GM19035 (cell line): ENCODE results near the gene SERPINE2.
"Not testable (repeated sequence)": the region's sequence is repeated elsewhere in the genome, so short reads cannot be mapped to it uniquely, and the experiment has no call there.

ENCODE experiments used
- ATAC-seq: cut with Tn5 transposase; IDR thresholded peaks from one replicate; pipeline ENCODE4 v1.9.1; 2021; ENCODE audit not compliant: unreplicated experiment

SERPINE2 gene

DNA sequence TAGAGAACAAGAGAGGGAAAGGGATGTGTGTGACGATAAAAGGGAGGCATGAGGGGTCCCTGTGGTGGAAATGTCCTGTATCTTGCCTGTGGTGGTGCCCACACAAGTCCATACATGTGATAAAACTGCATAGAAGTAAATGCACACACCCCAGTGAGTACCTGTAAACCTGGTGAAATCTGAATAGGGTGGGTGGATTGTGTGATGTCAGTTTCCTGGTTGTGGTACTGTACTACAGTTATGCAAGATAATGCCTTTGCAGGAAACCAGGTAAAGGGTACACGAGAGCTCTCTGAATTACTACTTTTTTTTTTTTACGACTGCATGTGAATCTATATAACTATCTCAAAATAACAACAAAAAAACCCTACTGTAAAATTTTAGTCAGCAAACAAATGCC lies 22.1 kb downstream of the SERPINE2 start:
- ATAC-seq, result no peak

DNA sequence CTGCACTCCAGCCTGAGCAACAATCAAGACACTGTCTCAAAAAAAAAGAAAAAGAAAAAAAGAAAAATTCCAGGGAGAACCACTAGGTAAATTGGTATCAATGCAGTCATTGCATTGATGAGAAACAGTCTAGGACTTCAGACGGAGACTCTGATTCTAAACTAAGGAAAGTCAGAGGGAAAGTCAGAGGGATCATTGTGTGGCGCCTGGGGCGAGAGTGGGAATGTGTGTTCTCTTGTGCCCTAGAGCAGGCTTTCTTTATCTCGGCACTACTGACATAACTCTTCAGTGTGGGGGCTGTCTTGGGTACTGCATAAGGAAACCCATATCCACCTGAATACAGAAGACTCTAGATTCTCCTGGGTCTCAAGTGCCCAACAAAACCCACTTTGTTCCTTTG lies 24.8 kb downstream of the SERPINE2 start:
- no peak for ATAC-seq

DNA sequence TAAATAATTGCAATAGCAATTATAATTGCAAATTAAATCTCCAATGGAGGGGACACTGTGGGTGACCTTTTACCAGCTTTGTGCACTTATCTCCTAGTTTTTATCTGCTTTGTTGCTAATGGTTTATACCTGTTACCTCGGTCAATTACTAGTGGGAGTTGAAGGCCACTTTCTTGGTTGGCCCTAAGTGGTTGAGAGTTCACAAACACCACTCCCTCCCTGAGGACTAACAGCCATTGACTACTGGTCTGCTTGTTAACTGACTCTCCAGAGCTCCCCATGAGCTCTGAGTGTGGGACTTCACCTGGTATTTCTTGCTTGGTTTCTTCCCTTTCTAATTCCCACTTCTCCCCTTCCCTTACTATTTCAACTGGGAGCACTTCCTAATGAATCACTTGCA lies 27.2 kb downstream of the SERPINE2 start:
- no peak for ATAC-seq

DNA sequence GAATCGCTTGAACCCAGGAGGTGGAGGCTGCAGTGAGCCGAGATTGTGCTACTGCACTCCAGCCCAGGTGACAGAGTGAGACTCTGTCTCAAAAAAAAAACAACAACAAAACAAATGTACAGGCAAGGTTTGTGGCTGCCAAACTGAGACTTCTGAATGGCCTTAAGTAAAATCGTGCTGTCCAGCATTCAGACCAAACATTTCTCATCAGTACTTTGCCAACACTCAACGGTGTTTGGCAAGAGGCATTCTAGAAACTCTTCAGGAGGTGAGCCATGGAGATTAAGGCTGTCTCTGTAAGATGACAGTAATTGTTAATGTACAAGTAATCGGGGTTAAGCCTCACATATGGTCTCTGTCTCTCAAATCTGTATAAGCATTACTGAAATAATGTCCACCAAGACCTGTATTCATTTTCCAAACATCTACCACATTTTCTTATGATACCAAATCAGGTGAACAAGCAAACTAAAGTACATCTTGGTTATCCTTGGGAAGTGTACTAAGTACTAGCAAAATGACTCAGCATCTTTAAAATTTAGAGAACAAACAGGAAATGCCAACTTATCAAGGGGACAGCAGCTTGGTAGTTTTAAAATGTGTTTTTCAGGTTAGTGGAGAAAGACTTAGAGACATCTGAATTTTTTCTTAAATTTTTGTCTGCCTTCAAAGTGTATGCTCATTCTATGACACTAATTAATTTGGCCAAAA lies 29.3 kb downstream of the SERPINE2 start:
- no peak for ATAC-seq

DNA sequence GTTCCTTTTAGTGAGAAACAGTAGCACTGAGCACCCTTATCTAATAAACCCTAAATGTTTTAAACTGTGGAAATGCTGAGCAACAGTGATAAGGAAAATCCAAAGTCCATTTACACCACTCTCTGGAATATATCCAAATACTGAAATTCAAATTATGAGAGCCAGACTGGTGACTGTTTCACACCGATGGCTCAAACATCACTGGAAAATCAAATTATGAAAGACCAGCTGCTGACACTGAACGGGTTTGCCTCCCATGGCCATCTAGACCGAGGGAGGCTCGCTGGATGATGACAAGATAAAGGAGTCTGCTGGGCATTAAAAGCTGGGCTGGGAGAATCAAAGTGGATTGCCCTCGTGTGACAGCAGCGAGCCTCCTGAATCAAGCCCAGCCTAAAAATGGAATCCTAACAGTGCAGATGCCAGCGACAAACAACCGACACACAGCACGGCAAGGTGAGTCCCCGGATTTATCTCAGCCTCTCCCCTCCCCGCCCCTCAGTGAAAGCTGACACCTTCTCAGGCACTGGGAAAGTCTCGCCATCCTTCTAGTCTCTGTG lies 30.3 kb downstream of the SERPINE2 start:
- no peak for ATAC-seq

DNA sequence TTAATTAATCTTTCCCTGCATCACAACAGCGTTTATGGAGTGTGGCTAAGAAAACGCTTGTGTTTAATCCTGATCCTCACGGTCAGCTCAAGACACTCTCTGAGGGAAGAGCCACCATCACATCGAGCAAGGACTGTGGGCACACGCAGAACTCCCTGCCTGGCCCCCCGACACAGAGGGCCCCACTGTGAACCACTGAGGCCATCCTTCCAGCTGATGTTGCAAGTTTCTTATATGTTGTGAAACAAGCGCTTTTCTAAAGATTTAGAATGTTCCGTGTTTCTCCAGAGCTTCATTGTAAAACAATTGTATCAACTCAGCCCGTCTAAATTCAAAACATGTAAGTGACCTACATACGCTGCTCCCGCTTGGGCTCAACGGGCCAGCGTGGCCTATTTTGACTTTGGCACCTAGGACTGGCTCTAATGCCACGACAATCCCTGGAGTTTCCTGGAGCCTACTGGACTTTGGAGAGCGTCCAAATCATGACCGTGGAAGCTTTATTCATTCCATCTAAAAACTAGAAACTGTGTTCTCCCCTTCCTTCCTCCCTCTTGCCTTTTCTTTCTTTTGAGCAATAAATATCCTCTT lies 34.9 kb downstream of the SERPINE2 start:
- ATAC-seq, result no peak

DNA sequence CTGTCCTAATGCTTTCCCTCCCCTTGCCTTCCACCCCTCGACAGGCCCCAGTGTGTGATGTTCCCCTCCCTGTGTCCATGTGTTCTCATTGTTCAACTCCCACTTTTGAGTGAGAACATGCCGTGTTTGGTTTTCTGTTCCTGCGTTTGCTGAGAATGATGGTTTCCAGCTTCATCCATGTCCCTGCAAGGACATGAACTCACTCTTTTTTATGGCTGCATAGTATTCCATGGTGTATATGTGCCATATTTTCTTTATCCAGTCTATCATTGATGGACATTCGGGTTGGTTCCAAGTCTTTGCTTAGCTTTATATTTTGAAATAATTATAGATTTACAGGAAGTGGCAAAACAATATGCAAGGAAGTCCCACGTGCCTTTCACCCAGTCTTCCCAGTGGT lies 38.4 kb downstream of the SERPINE2 start:
- not testable (repeated sequence) for ATAC-seq

DNA sequence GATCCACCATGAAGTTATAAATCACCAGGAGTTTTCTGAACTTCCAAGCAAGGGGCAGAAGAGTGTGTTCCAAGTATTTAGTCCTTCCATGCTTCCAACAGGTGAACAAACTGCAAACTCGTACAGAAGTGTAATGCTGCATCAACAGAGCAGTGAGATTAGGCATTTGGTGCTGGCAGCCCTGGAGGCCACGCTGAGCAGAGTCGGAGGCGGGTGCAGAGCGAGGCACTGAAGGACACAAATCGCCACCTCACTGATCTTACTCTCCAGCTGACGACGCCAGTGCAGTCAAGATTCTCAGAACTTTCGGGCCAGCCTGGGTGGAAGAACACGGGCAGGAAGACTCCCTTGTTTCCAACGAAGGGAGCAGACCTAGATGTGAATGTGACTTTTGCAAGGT lies 39.2 kb downstream of the SERPINE2 start:
- ATAC-seq, result no peak

DNA sequence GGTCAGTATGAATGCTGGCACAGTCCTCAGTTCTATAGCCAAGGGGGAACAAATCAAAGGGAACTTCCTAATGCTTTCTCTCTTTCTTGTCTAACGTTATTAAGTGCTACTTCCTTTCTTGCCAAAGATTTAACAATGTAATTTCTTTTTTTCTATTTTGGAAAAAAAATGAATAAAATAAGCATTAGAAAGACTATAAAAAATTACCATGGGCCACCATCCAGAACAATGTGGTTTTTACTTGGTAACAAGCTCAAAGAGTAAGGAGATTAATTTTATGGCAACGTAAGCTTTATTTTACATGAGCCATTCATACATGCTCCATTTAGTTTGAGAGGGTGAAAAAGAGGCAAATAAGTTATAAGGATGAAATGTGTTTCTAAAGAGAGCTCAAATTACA lies 40.1 kb downstream of the SERPINE2 start:
- no peak for ATAC-seq

DNA sequence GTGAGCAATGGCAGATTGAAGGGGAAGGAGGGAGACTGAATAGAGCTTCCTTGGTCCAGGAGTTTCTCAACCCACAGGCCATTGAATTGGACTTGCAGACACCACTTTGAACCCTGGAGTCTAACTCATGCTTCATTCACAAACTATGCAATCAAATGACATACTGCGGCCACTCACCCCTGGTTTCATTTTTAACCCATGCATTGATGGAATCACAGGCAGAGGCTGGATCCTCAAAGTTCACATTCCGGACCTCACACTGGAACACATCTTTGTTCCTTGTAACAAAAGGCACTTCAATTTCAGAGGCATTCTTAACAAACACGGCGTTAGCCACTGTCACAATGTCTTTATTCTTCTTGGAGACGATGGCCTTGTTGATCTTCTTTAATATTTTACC lies 41.1 kb downstream of the SERPINE2 start:
- no peak for ATAC-seq

DNA sequence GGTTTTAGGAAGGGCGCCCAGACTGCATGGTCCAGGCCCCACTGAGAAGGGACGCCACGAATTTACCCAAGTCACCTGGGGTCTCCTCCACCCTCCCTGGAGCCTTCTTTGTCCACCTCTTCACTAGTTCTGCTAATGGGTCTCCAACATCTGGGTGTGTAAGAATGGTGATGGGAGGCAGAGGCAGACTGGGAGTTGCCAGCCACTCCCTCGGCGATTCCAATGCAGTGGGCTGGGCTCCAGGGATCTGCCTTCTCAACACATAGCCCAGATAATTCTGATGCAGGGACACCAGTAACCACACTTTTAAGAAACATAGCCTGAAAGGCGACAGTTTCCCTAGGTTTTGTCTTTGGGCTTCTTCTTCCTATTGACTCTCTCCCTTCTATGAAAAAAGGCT lies 42.7 kb downstream of the SERPINE2 start:
- ATAC-seq, result no peak

DNA sequence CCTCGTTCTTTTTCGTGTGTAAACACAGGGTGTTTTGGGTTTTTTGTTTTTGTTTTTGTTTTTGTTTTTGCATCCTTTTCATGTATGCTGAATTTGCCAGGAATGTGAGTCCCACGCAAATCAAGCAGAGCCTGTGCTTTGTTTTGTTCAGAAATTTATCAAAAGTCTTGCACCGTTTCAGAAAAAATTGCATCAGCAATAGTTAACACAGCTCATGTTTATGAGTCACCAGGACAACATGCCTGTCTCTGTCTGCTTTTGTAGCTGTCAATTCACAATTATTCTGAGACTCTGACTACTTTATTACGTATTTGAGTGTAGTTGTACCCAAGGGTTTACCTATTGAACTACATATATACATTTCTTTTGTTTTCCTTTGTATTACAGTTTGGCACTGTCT lies 43.5 kb downstream of the SERPINE2 start:
- ATAC-seq, result no peak

DNA sequence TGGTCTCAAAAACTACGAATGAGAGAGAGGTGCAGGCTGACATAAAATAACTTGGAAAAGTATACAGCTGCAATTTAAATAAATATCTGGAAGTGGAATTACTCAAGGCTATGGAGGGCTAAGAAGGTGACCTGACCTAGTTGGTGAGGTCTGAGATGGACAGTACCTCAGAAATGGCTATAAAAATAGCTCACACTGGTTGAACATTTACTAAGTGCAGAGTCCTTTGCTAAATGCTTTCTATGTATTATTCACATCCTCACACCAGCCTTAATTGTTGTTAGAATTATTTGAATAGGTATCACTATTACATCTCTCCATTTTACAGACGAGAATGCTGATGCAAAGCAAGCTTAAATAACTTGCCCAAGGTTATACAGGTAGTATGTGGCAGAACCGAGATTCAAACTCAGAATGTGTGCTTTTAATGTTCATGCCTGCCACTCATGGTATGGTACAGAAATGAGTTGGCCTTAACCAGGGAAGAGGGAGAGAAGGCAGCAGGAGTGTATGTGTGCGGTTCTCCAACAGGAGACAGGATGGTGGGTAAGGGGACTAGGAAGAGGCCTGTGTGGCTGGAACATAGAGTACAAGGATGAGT lies 44.4 kb downstream of the SERPINE2 start:
- no peak for ATAC-seq

DNA sequence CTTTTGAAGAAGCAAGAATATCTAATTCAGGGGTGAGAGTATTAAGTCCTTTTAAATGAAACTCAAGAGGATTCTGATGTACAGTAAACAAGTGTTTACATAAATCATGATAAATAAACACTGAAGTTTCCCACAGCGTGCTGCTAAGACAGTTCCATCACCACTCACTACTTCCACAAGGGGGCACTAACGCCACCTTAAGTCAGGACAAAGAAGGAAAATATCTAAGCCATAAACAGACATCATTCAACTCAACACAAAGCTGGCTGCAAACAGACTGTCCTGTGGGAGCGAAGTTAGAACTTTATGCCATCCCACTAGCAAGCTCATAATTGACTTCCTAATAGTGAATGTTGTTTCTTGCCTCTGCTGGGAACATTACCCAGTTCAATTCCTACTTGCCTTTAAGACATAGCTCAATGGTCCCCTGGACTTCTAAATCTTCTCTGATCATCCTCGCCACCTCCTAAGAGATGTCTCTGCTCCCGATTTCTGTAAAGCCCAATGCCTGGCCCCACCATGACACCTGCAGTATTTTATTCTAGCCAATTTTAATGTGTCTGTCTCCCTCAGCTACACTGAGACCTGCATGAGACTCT lies 45.4 kb downstream of the SERPINE2 start:
- ATAC-seq, result peak; percentile 73

DNA sequence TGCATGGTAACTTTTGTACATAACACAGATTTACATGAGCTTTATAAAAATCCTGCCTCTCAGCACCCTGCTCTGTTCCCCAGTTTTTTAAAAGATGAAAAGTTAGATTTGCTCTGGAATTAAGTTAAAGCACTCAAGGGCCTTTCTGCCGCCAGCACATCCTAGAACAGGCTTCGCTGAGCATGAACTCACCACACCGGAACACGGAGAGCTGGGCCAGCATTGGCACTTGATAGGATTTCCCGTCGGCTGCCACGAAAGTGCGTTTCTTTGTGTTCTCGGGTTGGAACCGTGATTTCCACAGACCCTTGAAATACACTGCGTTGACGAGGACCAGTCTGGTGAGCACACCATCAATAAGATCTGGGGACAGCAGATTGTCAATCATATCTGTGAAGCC lies 47.5 kb downstream of the SERPINE2 start:
- ATAC-seq, result no peak

DNA sequence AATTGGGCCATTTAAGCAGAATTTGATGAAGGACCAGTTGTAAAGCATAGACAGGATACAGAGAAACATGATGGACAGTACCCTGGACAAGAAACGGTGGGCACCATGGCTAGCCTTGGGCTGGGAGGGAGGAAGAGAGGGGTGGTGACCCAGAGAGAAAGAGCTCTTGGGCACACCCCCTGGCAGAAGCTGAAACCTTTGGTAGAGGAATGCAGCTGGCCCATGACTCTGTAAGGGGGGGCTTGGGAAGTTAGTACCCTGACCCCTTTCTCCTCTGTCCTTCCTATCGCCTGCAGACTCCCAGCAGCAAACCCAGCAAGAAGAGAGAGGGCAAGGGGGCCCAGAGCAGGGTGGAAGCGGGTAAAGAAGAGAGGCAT lies 49.2 kb downstream of the SERPINE2 start:
- ATAC-seq, result no peak

DNA sequence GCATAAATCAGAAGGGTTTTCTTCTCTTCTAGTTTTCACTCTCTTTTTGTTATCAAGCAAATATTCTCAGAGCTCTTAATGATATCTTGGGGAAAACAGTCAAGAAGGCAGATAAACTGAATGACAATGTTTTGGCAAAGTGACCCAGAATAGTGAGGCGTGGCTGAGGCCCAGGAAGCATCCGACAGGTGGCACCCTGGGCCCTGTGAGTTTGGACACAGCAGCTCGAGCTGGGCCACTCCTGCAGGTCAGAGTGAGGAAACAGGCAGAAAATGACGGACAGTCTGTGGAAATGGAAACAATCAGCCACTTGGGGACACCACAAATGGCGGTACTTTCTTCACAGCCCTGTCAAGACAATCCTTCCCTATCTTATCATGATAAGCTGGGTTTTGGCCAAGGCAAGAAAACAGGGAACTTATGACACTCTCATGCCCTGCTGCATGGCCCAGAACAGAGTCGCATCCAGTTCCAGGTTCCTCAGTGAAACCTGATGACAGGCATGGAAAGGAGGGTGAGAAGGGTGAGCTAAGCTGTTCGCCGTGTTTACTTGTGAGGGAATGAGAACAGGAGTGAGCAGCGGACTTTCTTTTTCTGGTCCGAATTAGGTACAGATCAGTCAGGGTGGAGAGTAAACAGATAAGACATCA lies 49.8 kb downstream of the SERPINE2 start:
- no peak for ATAC-seq

DNA sequence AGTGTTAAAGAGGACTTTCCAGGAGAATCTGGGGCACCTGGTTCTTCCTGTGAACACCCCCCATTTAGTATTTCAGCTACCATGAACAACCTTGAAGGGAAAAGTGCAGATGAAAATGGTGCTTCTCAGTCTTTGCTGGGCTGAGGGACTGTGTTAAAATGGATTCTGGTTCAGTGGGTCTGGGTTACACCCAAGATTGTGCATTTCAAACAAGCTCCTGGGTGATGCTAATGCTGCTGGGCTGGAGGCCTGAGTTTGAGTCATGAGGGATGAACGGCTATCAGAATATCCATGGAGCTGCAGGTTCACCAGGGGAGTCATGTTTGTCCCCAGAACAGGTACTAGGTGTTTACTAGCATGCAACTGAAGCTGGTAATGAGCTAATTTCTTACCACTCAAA lies 57.8 kb downstream of the SERPINE2 start:
- no peak for ATAC-seq

DNA sequence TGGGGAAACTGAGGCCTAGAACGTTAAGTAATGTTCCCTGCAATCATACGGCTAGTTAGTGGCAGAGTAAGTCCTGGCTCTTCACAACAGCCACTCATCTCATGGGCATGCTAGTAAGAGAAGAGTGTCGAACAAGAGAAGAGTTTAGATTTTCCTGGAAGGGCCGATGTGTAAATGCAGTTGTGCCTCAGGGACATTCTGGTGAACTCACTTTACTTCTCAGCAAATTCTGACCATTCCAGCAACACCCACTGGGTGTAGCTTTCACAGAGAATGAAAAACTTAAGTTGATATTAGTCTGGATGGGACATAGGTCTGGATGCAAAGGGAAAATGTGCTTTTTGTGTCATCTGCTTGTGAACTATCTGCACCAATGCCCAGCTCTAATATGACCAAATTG lies 58.3 kb downstream of the SERPINE2 start:
- no peak for ATAC-seq

DNA sequence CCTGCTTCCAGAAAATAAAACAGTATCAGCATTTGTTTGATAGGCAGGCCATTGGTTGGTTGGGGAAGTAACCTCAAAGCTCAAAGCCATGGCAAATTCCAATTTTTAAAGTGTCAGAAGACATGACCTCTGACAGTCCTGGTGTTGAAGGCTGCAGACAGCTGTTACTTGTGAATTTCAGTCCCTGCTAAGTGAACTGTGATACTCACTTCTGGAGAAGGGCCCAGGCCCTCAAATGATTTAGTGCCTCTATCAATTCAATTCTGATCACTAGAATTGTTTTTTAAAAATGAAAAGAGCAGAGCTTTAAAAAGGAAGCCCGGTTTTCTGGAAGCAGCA lies 58.7 kb downstream of the SERPINE2 start:
- no peak for ATAC-seq

DNA sequence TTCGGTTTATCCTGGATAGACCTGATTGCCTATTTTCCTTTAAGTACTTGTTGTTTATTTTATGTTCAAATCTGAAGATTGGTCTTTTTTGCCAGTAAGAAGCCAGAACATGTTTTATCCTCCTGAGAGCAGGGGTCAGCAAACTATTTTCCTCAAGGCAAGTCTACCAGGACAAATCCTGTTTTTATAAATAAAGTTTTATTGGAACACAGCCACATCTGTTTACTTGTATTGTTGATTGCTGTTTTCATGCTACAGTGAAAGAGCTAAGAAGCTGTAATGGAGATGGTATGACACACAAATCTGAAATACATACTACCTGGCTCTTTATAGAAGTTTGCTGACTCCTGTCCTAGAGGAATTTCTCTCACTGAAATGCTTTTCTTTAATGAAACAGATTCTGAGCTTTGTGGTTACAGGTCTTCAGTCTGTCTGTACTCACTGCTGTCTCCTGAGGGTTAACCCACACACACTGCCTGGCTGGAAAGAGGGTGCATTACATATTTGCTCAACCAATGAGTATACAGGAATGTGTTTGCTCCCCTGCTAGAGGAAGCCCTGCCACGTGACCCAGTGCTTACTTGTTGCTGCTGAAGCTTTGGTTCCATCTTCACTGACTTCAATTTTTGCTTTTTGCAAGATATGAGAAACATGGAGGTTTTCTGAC lies 59.2 kb downstream of the SERPINE2 start:
- no peak for ATAC-seq
